ENCODE data around the gene SLAMF1. TPM values are rescaled to one million over a fixed set of nuclear protein-coding genes. Genes with fewer than 3 reads are reported as not detected.

Gene SLAMF1
- total RNA-seq, 2 donors from 2014 or later, result 1.8 to 2.3 TPM

- H3K4me3 ChIP-seq, result no peak overlapping the region
- H3K9me3 ChIP-seq, result no peaks in the 10 kb centered on the region
- no peak for ATAC-seq (ENCODE audit: insufficient number of reproducible peaks, low FRiP score, low read depth)
- H3K27ac ChIP-seq, result no peak overlapping the region
- H3K4me1 ChIP-seq (ENCODE audit: control insufficient read depth in 1 of 2, low read depth in 2 of 2), result no peaks in the 10 kb centered on the region
- DNase-seq (ENCODE audit: low spot score), result no peak
- H3K36me3 ChIP-seq, result no peaks in the 10 kb centered on the region
- no peaks in the 10 kb centered on the region for H3K27me3 ChIP-seq (replicated peaks; ENCODE audit: insufficient read depth)
- no peak for TF ChIP-seq CTCF (IDR thresholded peaks at IDR 0.05)
Observed at GRCh38 chr1:160674415-160674814, 27.6 kb upstream of the SLAMF1 start.

GRCh38 chr1:160672789-160673695 lies 26.2 kb upstream of the SLAMF1 start:
- no peak for ATAC-seq (ENCODE audit: insufficient number of reproducible peaks, low FRiP score, low read depth)
- H3K36me3 ChIP-seq, result no peaks in the 10 kb centered on the region

GRCh38 chr1:160671603-160672517 lies 25.0 kb upstream of the SLAMF1 start:
- no peak for TF ChIP-seq CTCF (IDR thresholded peaks at IDR 0.05)
- no peak for ATAC-seq (ENCODE audit: insufficient number of reproducible peaks, low FRiP score, low read depth)
- no peaks in the 10 kb centered on the region for H3K4me1 ChIP-seq (ENCODE audit: control insufficient read depth in 1 of 2, low read depth in 2 of 2)
- DNase-seq (ENCODE audit: low spot score), result no peak
- H3K4me3 ChIP-seq, result no peak overlapping the region
- H3K27ac ChIP-seq, result no peak overlapping the region
- H3K27me3 ChIP-seq (replicated peaks; ENCODE audit: insufficient read depth), result no peaks in the 10 kb centered on the region
- no peaks in the 10 kb centered on the region for H3K36me3 ChIP-seq
- H3K9me3 ChIP-seq, result no peaks in the 10 kb centered on the region

More at GRCh38 chr1:160672789-160673695, 26.2 kb upstream of the SLAMF1 start:
- Histone ChIP-seq H3K4me1 (ENCODE audit: control insufficient read depth in 1 of 2, low read depth in 2 of 2) (no peaks in the 10 kb centered on the region), H3K4me3 (no peak overlapping the region), H3K27me3 (replicated peaks; ENCODE audit: insufficient read depth) (no peaks in the 10 kb centered on the region), H3K9me3 (no peaks in the 10 kb centered on the region), H3K27ac (no peak overlapping the region)
- no peak for TF ChIP-seq CTCF (IDR thresholded peaks at IDR 0.05)
- no peak for DNase-seq (ENCODE audit: low spot score)

- no peaks in the 10 kb centered on the region for H3K9me3 ChIP-seq
- no peaks in the 10 kb centered on the region for H3K27me3 ChIP-seq (replicated peaks; ENCODE audit: insufficient read depth)
- ATAC-seq (ENCODE audit: insufficient number of reproducible peaks, low FRiP score, low read depth) (no peak), DNase-seq (ENCODE audit: low spot score) (no peak)
- H3K36me3 ChIP-seq, result no peaks in the 10 kb centered on the region
- H3K4me1 ChIP-seq (ENCODE audit: control insufficient read depth in 1 of 2, low read depth in 2 of 2), result no peaks in the 10 kb centered on the region
- no peak for TF ChIP-seq CTCF (IDR thresholded peaks at IDR 0.05)
- no peak overlapping the region for H3K27ac ChIP-seq
- H3K4me3 ChIP-seq, result no peak overlapping the region
Observed at GRCh38 chr1:160670701-160671100, 23.9 kb upstream of the SLAMF1 start.

- no peak for ATAC-seq (ENCODE audit: insufficient number of reproducible peaks, low FRiP score, low read depth)
- no peak overlapping the region for H3K27ac ChIP-seq
- no peak overlapping the region for H3K4me3 ChIP-seq
- no peaks in the 10 kb centered on the region for H3K36me3 ChIP-seq
- no peak for DNase-seq (ENCODE audit: low spot score)
- H3K9me3 ChIP-seq, result no peaks in the 10 kb centered on the region
- no peaks in the 10 kb centered on the region for H3K27me3 ChIP-seq (replicated peaks; ENCODE audit: insufficient read depth)
- no peaks in the 10 kb centered on the region for H3K4me1 ChIP-seq (ENCODE audit: control insufficient read depth in 1 of 2, low read depth in 2 of 2)
- no peak for TF ChIP-seq CTCF (IDR thresholded peaks at IDR 0.05)
Observed at GRCh38 chr1:160669802-160670201, 23.0 kb upstream of the SLAMF1 start.

Data from thoracic aorta (tissue), 2 donors.